NCI-H226 (cell line): Measurements from ENCODE around the gene PTPRD.
"Not testable (repeated sequence)": the region's sequence is repeated elsewhere in the genome, so short reads cannot be mapped to it uniquely, and the experiment has no call there.

Experiments used
- DNase-seq: peaks from one replicate; pipeline ENCODE4 v3.0.0-alpha.2; 2015

Gene PTPRD

GRCh38 chr9:9426454-9426853 lies 1186.3 kb downstream of the PTPRD start:
- DNase-seq: not testable (repeated sequence)

GRCh38 chr9:9412241-9412640 lies 1200.6 kb downstream of the PTPRD start:
- DNase-seq: no peak

DNA sequence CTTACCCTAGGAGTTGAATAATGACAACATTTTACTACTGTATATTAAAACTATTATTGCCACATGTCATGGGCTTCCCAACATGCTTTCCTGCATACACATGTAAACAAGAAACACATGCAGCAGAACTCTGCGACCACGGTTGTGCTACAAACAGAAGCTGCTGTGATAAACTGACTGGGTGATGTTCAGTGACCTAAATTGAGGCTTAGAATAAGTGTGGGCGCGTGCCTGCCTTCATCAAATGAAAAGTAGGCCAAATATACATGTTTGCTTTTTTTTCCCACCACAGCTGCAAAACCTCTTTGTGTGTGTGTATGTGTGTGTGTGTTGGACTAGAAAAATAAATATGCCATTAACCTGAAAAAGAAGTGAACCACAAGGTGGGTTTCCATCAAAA lies 1202.1 kb downstream of the PTPRD start:
- no peak for DNase-seq

DNA sequence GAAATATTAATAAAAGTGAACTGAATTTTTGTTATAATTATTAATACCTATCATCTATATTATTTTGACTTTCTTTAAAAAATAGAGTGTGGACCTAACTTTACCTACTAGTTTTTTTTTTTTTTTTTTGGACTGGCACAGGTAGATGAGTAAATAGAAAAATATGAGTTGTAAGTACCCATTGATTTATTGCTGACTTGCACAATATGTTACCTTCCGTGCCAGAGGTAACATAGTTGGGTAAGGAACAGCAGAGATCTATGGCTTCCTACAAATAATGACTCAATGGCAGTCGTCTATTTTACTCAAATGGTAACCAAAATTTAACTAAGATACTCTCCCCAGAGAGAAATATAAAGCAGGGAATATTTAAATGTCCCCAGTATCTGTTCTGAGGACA lies 1212.8 kb downstream of the PTPRD start:
- no peak for DNase-seq

DNA sequence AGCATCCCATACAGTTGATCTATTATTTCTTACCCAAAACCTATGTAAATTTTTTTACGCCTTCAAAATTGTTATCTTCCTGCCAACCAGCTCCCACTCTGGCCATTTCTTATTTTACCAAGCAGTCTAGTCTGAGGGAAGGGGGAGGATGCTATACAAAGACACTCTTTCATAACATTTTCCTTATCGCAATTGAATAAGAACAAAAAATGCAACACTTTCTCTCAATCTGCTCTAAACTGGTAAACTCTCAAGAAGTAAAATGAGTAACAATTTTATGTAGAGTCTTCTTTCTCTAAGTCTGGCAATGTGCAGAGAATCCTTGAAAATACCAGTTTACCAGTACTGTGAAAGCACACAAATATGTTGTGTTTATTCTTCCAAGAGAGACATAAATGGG lies 1216.3 kb downstream of the PTPRD start:
- DNase-seq: no peak

DNA sequence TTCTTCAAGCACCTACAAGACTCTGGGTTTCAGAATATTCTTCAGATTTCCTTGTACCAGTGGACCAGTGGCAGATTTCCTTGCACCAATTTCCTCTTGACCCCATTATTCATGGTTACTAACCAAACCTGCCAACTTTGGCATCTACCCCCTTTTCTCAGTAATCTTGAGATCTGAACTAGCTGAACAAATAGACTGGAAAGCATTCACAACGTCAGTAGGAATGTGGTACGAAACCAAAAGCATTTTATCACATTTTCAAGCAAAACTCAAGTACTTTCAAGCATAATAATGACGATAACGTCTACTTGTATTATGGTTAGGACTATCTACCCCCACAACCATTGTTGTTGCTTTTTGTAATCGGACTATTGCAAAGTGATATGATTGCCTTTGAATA lies 1217.3 kb downstream of the PTPRD start:
- no peak for DNase-seq

DNA sequence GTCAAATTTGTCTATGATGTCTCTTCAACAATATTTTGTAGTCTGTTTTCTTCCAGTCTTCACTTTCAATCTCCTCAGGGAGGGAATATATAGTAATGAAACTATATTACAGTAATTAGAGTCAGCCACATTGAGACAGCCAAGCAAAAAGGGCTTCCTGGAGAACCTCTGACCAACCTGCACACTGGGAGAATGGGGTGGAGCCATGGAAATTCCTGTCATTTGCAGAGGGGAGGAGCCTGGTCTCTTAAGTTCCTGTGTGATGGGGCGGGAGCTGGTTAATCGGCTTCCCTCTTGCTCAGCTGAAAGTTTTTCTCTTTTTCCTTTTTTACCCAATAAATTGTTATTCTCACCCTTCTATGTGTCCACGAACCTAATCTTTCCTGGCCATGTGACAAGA lies 1220.0 kb downstream of the PTPRD start:
- no peak for DNase-seq

- DNase-seq: no peak
Observed at GRCh38 chr9:9389904-9390303, 1222.9 kb downstream of the PTPRD start.

GRCh38 chr9:9387511-9388115 lies 1225.2 kb downstream of the PTPRD start:
- no peak for DNase-seq

- DNase-seq: no peak
Observed at GRCh38 chr9:9362332-9362731, 1250.5 kb downstream of the PTPRD start.

GRCh38 chr9:9352877-9353481 lies 1259.8 kb downstream of the PTPRD start:
- DNase-seq: no peak

DNA sequence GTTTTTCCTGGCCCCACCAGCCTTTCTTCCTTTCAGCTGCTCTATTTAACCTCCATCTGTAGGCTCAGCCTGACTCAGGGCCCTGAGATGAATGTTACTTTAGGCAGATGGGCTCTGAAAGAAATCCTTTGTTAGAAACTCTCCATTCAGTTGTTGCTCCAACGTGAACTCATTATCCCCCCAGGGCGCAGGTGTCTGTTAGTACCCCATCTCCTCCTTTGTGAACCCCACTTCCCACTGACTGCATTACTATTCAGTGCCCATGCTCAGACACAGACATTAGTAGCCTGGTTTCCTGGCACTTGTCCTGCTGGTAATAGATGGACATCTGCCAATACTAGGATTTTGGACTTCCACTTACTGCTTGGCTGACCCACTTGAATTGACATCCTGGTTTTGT lies 1271.6 kb downstream of the PTPRD start:
- DNase-seq: no peak

DNA sequence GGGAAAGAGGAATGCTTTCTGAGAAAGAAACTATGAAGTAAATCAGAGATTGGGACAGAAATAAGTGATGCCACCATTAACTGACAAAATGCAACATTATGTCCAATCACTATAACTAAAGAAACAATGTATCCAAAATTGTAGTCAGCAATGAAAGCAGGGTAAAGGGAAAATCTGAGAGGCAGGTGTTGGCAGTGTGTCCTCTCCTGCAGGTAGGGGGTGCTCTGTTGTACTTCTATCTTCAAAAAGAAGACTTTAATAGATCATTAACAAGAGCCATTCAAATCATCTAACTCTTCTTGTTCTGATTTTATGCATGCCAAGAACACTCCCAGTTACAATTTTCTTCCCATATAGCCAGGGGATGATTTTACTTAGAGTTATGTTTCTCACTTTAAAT lies 1275.7 kb downstream of the PTPRD start:
- DNase-seq: no peak

DNA sequence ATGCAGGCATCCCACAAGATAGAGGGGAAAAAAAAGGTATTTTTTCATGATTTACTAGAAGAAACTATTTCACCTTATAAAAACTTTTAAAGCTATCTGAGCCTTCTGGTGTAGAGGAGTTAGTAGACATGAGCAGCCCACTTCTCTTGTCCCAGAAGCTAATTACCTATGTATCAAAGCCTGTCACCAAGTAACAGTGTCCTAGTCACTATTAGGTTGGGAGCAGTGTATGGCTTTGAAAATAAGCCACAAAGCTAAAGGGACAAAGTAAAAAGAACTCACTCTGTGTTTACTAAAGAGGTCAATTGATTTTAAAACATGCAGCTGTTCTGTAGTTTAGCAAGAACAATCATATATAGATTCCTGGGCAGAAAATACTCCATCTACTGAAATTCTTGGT lies 1286.1 kb downstream of the PTPRD start:
- DNase-seq: no peak

DNA sequence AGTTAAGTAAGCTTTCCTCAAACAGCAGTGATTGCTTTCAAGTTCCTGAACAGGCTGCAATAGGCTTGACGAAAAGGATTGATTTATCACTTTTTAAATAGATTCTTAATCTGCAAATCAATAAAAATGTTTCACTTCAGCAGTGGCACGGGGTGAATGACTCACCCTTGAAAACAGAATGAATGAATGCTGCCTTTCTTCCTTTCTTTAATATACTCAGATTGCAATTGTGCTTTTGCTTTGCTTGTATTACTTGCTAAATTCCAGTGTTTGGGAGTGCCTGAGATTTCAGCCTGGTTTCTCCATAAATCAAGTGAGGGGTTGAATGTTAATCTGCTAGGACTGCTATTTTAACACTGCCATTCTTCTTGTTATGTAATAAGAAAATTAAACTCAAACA lies 1293.8 kb downstream of the PTPRD start:
- DNase-seq: no peak

GRCh38 chr9:9310743-9311142 lies 1302.1 kb downstream of the PTPRD start:
- DNase-seq: not testable (repeated sequence)

GRCh38 chr9:9305600-9305999 lies 1307.2 kb downstream of the PTPRD start:
- DNase-seq: no peak

- no peak for DNase-seq
Observed at GRCh38 chr9:9299134-9299533, 1313.7 kb downstream of the PTPRD start.

GRCh38 chr9:9286001-9286400 lies 1326.8 kb downstream of the PTPRD start:
- DNase-seq: no peak

GRCh38 chr9:9284201-9284600 lies 1328.6 kb downstream of the PTPRD start:
- DNase-seq: no peak

- DNase-seq: no peak
Observed at GRCh38 chr9:9283159-9283986, 1329.4 kb downstream of the PTPRD start.

DNA sequence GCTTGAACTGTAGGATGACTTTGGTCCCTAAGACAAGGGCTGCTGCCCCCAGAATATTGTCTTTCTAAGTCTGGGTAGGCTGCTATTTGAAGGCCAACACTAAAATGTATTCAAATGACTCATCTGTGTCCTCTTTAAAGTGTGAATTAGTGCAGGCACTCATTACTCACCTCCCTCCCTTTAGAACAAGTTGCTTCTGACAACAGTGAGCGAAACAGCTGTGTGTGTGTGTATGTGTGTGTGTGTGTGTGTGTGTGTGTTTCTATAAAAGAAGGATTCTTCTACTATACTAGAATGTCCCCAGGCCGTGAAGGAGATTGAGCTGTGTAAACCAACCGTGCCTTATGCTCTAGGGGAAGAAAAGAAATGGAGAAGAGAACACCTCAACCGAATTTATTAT lies 1337.2 kb downstream of the PTPRD start:
- DNase-seq: no peak

DNA sequence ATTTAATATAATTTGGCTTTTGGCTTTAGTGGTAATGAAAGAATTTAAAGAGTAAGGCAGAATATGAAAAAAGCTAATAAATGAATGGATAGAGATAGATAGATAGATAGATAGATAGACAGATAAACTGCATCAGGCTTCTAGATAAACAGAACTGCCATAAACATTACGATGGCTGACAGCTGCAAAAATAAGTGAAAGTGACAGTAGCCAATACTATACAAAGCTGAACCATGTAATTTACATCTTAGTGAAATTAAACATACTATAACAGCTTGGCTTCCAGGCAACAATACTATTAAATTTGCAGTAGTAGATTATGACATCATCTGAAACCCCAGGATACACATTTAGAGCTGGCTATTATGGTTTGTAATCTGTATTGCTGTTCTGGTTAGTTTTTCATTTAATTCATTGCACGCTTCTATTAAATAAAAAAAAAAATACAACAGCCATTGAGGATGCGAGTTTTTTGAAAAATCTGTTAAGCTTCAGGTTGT lies 1354.8 kb downstream of the PTPRD start:
- DNase-seq: no peak

DNA sequence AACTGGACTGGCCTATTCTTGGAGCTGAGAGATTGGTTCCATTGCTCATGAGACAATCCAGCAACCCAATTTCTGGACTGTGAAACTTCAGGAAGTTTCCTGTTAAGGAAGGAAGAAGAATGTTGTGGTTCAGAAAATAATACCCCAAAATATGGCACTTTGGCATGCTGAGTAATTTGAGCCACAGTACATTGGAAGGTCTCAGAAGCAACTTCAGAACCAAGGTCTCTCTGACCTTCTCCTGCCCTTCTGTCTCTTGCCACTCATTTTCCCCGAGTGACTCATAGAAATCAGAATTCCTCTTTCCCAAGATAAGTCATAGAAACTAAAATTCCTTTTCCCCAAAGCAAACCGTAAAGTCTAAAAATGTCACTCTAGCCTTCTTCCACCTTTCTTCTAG lies 1366.1 kb downstream of the PTPRD start:
- DNase-seq: no peak
